IMR-90 (cell line): Measurements from ENCODE around the gene MSANTD1. TPM values are rescaled to one million over a fixed set of nuclear protein-coding genes. Genes with fewer than 3 reads are reported as not detected.

Experiments
- ATAC-seq: fragments of 200-7000 bp; cut with Tn5 transposase; 2 replicates; pipeline ENCODE4 v1.9.1; 2020; ENCODE audit warnings: low read depth, mild to moderate bottlenecking, moderate library complexity
- BruUV-seq: library from RNA; stranded (reverse); fragments of 400-500 nt; replicated peaks from 2 replicates; lab custom pipeline; 2021; lab: Mats Ljungman, UMichigan
- CTCF ChIA-PET: fragments of 300-600 bp; formaldehyde crosslinking; extraction: SDS; loops from one replicate; lab custom pipeline; 2021; ENCODE audit warnings: antibody characterized with exemption; lab: Yijun Ruan, JAX
- POLR2A ChIA-PET: fragments of 300-600 bp; sonication (Branson Sonifier 250); formaldehyde crosslinking; loops from one replicate; lab custom pipeline; 2022; ENCODE audit warnings: antibody characterized with exemption; ENCODE audit not compliant: unreplicated experiment; lab: Charles Lee
- DNase-seq: peaks from one replicate; pipeline ENCODE4 v3.0.0; 2013
- H2AFZ ChIP-seq: replicated peaks from 2 replicates; pipeline ENCODE3; 2013; ENCODE audit warnings: low read length, mild to moderate bottlenecking; ENCODE audit not compliant: poor library complexity
- H2AK5ac ChIP-seq: 2 replicates; pipeline ENCODE4 v1.6.1; 2013; ENCODE audit warnings: low read depth, low read length, inconsistent platforms
- H2AK9ac ChIP-seq: replicated peaks from 2 replicates; pipeline ENCODE3; 2013; ENCODE audit warnings: mild to moderate bottlenecking, low read depth, low read length, moderate library complexity; ENCODE audit not compliant: poor library complexity
- H2BK120ac ChIP-seq: 2 replicates; pipeline ENCODE4 v1.6.1; 2013; ENCODE audit warnings: low read depth, low read length, inconsistent platforms
- H2BK15ac ChIP-seq: 3 replicates; pipeline ENCODE4 v1.6.1; 2013; ENCODE audit warnings: low read depth, low read length, inconsistent platforms
- H2BK20ac ChIP-seq: 2 replicates; pipeline ENCODE4 v1.6.1; 2013; ENCODE audit warnings: low read depth, mild to moderate bottlenecking, inconsistent platforms, low read length, moderate library complexity
- H2BK5ac ChIP-seq: 2 replicates; pipeline ENCODE4 v1.6.1; 2013; ENCODE audit warnings: mild to moderate bottlenecking, low read depth, low read length, inconsistent platforms; ENCODE audit not compliant: poor library complexity, severe bottlenecking
- H3K14ac ChIP-seq: replicated peaks from 2 replicates; pipeline ENCODE4 v1.6.1; 2013; ENCODE audit warnings: low read depth, low read length, inconsistent platforms
- H3K18ac ChIP-seq: 2 replicates; pipeline ENCODE4 v1.6.1; 2013; ENCODE audit warnings: low read depth, low read length, control low read depth
- H3K23ac ChIP-seq: 2 replicates; pipeline ENCODE4 v1.6.1; 2013; ENCODE audit warnings: low read depth, low read length, inconsistent platforms
- H3K27ac ChIP-seq: 2 replicates; pipeline ENCODE4 v1.5.1; 2013; ENCODE audit warnings: mild to moderate bottlenecking, control low read depth, low read length; ENCODE audit not compliant: insufficient read depth
- H3K27me3 ChIP-seq: 2 replicates; pipeline ENCODE4 v1.6.1; 2013; ENCODE audit warnings: low read length; ENCODE audit not compliant: control insufficient read depth, insufficient read depth
- H3K36me3 ChIP-seq: 2 replicates; pipeline ENCODE4 v1.6.1; 2013; ENCODE audit warnings: low read length, mixed read lengths; ENCODE audit not compliant: control insufficient read depth, insufficient read depth
- H3K4ac ChIP-seq: 2 replicates; pipeline ENCODE4 v1.6.1; 2013; ENCODE audit warnings: low read depth, low read length, inconsistent platforms
- H3K4me1 ChIP-seq: 2 replicates; pipeline ENCODE4 v1.6.1; 2013; ENCODE audit warnings: low read length, mixed read lengths; ENCODE audit not compliant: control insufficient read depth, insufficient read depth
- H3K4me2 ChIP-seq: 2 replicates; pipeline ENCODE4 v1.6.1; 2013; ENCODE audit warnings: low read depth, mild to moderate bottlenecking, control low read depth, low read length, moderate library complexity
- H3K4me3 ChIP-seq: 2 replicates; pipeline ENCODE4 v1.5.1; 2013; ENCODE audit warnings: low read depth, mild to moderate bottlenecking, control low read depth, low read length, moderate library complexity; ENCODE audit not compliant: insufficient read depth
- H3K56ac ChIP-seq: 2 replicates; pipeline ENCODE4 v1.6.1; 2013; ENCODE audit warnings: low read length, inconsistent platforms; ENCODE audit not compliant: insufficient read depth; ENCODE audit errors: extremely low read depth
- H3K79me1 ChIP-seq, 2 experiments: 2 replicates each; pipeline ENCODE4 v1.6.1; 2013; ENCODE audit warnings: low read length in 2 of 2, inconsistent platforms in 1 of 2, low read depth in 1 of 2
- H3K9ac ChIP-seq: 2 replicates; pipeline ENCODE4 v1.6.1; 2013; ENCODE audit warnings: low read depth, low read length, control low read depth
- H3K9me1 ChIP-seq: 2 replicates; pipeline ENCODE4 v1.6.1; 2013; ENCODE audit warnings: low read length, inconsistent platforms; ENCODE audit not compliant: insufficient read depth
- H3K9me3 ChIP-seq: 2 replicates; pipeline ENCODE4 v1.6.1; 2013; ENCODE audit warnings: low read length; ENCODE audit not compliant: control insufficient read depth, insufficient read depth
- H4K20me1 ChIP-seq: 2 replicates; pipeline ENCODE4 v1.6.1; 2013; ENCODE audit warnings: low read length, inconsistent platforms; ENCODE audit not compliant: insufficient read depth
- H4K5ac ChIP-seq: 2 replicates; pipeline ENCODE4 v1.6.1; 2013; ENCODE audit warnings: mild to moderate bottlenecking, low read depth, low read length, control low read depth
- H4K8ac ChIP-seq, 2 experiments: 2 replicates each; pipeline ENCODE4 v1.6.1; 2013; ENCODE audit warnings: low read depth in 2 of 2, low read length in 2 of 2, control low read depth in 1 of 2, inconsistent platforms in 1 of 2
- H4K91ac ChIP-seq: 2 replicates; pipeline ENCODE4 v1.6.1; 2013; ENCODE audit warnings: low read depth, low read length, inconsistent platforms; ENCODE audit not compliant: insufficient read depth
- CEBPB ChIP-seq: IDR thresholded peaks from 2 replicates; pipeline ENCODE4 v1.6.1; 2012; ENCODE audit warnings: low read depth, low read length, improper control_type of control experiment
- WGBS, 2 experiments: methylation state at CpG; one replicate each; pipeline versions ENCODE4 v1.1.5 to v1.1.7; 2013; ENCODE audit warnings: missing lambda C conversion rate in 2 of 2; ENCODE audit not compliant: insufficient read length in 1 of 2; ENCODE audit errors: extremely low coverage in 2 of 2; 5-methylcytosine and 5-hydroxymethylcytosine counted together
- dilution Hi-C: fragments of 300-500 bp; cut with HindIII; formaldehyde crosslinking; loops from one replicate; pipeline ENCODE4 v1.14.3; 2018; ENCODE audit warnings: low sequenced_read_pairs; ENCODE audit not compliant: unreplicated experiment
- in situ Hi-C: fragments of 300-500 bp; cut with MboI; formaldehyde crosslinking; loops from 3 replicates; pipeline ENCODE4 v1.14.3; 2019; ENCODE audit warnings: low sequenced_read_pairs, inconsistent platforms, mixed read lengths
- intact Hi-C: fragments of 100-400 bp; cut with micrococcal nuclease; formaldehyde crosslinking; loops from 2 replicates; pipeline ENCODE4 v1.10.0; 2022
- polyA plus RNA-seq, 3 experiments: library from polyadenylated mRNA; depleted of rRNA; stranded (reverse); fragments of >200 nt; gene quantifications; 2 replicates each; pipeline ENCODE4 v1.2.3, GENCODE V29; 2012; ENCODE audit warnings: low replicate concordance in 1 of 3
- total RNA-seq: library from RNA; depleted of rRNA; stranded (reverse); fragments of >200 nt; gene quantifications from 2 replicates; pipeline ENCODE4 v1.2.3, GENCODE V29; 2012

MSANTD1 gene
- total and polyA plus RNA-seq, 2 of the 4 experiments (the other 2 are of a cell fraction): under 0.01 to 0.07 TPM

DNA sequence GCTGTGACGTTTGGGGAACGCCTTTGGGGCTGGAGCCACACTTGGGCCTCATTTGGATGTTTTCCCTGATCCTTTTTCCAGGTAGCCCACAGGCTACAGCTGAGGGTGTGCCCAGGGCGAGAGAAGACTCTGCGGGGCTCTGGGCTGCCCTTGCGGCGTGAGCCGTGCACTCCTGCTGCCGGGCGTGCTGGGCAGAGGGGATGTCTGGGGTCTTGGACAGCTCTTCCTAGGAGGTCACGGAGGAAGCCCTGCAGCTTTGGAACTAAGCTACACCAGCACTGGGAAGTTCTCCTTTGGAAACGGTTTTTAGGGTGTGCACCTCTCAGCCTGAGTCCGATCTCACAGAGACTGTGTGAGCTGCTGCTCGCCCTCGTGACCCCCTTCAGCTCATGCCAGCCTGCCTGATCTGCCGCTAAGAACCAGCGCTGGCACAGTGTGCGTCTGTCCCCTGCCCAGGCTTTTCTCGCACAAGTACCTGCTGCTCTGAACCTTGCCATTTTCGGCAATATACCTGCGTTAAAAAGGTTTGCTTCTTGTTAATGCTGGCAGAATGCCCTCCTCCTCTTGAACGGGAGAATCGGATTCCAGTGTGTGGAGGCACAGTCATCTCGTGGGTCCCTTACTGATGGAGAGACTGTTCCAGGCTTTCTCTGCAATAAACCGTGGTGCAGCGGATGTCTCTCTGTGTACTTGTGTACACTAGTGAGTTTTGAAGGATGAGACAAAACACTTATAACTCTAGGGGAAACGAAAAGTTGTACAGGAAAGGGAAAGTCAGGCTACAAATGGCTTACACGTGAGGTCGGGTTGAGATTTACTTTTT is 14.3 kb downstream of the MSANTD1 start:
- Histone ChIP-seq H4K5ac (no peak overlapping the region), H3K23ac (no peak overlapping the region), H3K18ac (no peak overlapping the region), H3K14ac (no peak overlapping the region), H3K9ac (no peak overlapping the region), H3K9me1 (no peaks in the 10 kb centered on the region), H2AK9ac (no peak overlapping the region), H3K9me3 (no peaks in the 10 kb centered on the region), H3K79me1 (no peaks in the 10 kb centered on the region), H2BK20ac (no peak overlapping the region), H3K36me3 (no peaks in the 10 kb centered on the region), H3K27ac (no peak overlapping the region), H3K4me1 (no peaks in the 10 kb centered on the region), H4K8ac (no peak overlapping the region), H2BK120ac (no peak overlapping the region), H3K56ac (no peak overlapping the region), H2AFZ (no peak overlapping the region), H2BK5ac (no peak overlapping the region), H4K91ac (no peak overlapping the region), H3K27me3 (peaks cover 23% of the 10 kb centered on the region), H2BK15ac (no peak overlapping the region), H4K20me1 (no peaks in the 10 kb centered on the region), H2AK5ac (no peak overlapping the region), H3K4me3 (no peak overlapping the region), H3K4me2 (no peak overlapping the region), H3K4ac (no peak overlapping the region)
- intact Hi-C loops: no loop called here
- WGBS, 2 experiments: 70% methylated on average over 16 of the region's 28 CpGs; no CpG with 5 or more reads in 1 of the 2 experiments
- BruUV-seq: no TSS peak
- in situ Hi-C loops: no loop called here
- TF ChIP-seq CEBPB: no peak
- DNase-seq (no peak), ATAC-seq (no peak)
- dilution Hi-C loops: no loop called here
- ChIA-PET CTCF (no interaction called here), POLR2A (no interaction called here)
